Thyroid gland (tissue), 4 donors: Measurements from ENCODE around the gene USP5.

Experiments
- CTCF ChIP-seq, 6 experiments: fragments of 200-600 bp in 3 of 6; fragments of 450-650 bp in 3 of 6; sonication (generic) in 3 of 6; IDR thresholded peaks; one replicate each; pipeline ENCODE4 v1.5.1; 2016 to 2019; ENCODE audit warnings: antibody characterized with exemption in 6 of 6, mild to moderate bottlenecking in 2 of 6, inconsistent platforms in 1 of 6, moderate library complexity in 1 of 6
- POLR2A ChIP-seq, 2 donors: fragments of 450-650 bp; IDR thresholded peaks; one replicate each; pipeline ENCODE4 v1.6.1; 2017; ENCODE audit warnings: antibody characterized with exemption in 2 of 2, mild to moderate bottlenecking in 2 of 2, moderate library complexity in 1 of 2

- TF ChIP-seq CTCF (IDR thresholded peaks at IDR 0.05) (no peak), POLR2A (IDR thresholded peaks at IDR 0.05) (no peak)
These were observed 21.0 kb upstream of the USP5 start for GRCh38 chr12:6830999-6831398.
